Activated T-cell treated with anti-CD3 and anti-CD28 coated beads, Interleukin-2, amount 50 U/mL, for 4 hours (primary cell): ENCODE data around the gene BCAR1. TPM values are rescaled to one million over a fixed set of nuclear protein-coding genes. Genes with fewer than 3 reads are reported as not detected.
A peak's percentile ranks its signal among the peaks of the same experiment; 100 is the strongest.

Experiments
- ATAC-seq, 2 donors: fragments of 200-7000 bp; cut with Tn5 transposase; one replicate each; pipeline ENCODE4 v1.10.0; 2021
- DNase-seq: peaks from one replicate; pipeline ENCODE4 v3.0.0-alpha.2; 2020
- H3K27me3 Mint-ChIP-seq: one replicate; pipeline ENCODE4 v1.8.0; 2021; ENCODE audit warnings: low read depth, mixed read lengths
- H3K36me3 Mint-ChIP-seq: one replicate; pipeline ENCODE4 v1.8.0; 2022; ENCODE audit warnings: mixed read lengths; ENCODE audit not compliant: insufficient read depth
- H3K4me1 Mint-ChIP-seq: one replicate; pipeline ENCODE4 v1.8.0; 2021; ENCODE audit warnings: low read depth, mixed read lengths
- H3K4me3 Mint-ChIP-seq: one replicate; pipeline ENCODE4 v1.8.0; 2021; ENCODE audit warnings: mild to moderate bottlenecking, moderate library complexity, mixed read lengths
- H3K9me3 Mint-ChIP-seq: one replicate; pipeline ENCODE4 v1.8.0; 2021; ENCODE audit warnings: mixed read lengths
- total RNA-seq, 3 donors: library from RNA; stranded (reverse); gene quantifications; one replicate each; pipeline ENCODE4 v1.2.1, GENCODE V29; 2021

BCAR1 gene
- total RNA-seq, 3 donors from 2014 or later, result 1.5 to 4.3 (median 2.9) TPM

DNA sequence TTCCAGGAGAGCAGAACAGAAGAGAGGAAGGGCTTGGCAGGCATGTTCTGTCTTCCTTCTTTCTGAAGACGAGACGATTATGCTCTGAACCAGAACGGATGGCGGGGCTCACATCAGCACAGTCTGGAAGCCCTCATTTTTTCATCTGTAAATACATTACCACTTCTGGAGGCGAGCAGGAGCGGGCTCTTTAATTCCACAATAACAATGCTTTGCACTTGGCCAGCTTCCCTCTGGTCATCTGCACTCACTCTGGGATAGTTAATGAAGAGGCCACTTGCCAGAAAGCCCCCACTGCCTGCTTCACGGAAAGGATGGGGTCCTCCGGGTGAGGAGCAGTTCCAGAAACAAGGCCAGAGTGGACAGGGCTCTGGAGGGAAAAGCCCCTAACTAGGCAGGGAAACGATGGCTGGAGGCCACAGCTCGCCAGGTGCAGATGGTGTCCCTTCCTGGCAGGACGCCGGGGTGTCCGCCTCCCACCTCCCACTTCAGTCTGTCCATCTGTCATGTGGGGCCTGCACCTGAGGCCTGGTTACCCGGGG is 13.1 kb upstream of the BCAR1 start:
- Mint-ChIP-seq H3K36me3 (no peaks in the 10 kb centered on the region), H3K27me3 (peaks cover 48% of the 10 kb centered on the region), H3K9me3 (no peaks in the 10 kb centered on the region), H3K4me3 (peak overlapping the region; percentile 67), H3K4me1 (peaks cover 7% of the 10 kb centered on the region)
- DNase-seq, result no peak
- no peak for ATAC-seq

DNA sequence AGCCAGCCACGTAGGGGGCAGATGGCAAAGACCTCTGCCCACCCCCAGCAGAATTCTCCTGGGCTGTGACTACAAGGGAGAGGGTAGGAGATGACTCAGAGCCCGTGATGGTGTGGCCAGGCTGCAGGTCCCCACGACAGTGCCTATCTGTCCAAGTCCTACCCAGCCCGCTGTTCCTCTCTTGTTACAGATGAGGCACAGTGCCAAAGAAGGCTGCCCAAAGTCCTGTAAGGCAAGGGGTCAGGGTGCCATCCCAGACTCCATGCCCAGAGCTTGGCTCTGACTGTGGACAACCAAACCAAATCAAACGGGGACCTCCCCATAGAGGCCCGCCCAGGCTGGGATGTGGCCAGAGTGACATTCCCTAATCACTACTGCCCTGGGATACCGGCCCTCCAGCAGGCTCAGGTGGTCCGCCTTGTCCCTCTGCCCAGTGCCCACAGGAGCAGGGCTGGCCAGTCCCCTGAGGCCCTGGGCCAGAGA is 12.6 kb upstream of the BCAR1 start:
- ATAC-seq, result no peak
- Mint-ChIP-seq H3K27me3 (peaks cover 50% of the 10 kb centered on the region), H3K4me3 (peak overlapping the region; percentile 67)

GRCh38 chr16:75263291-75263962 is 12.0 kb upstream of the BCAR1 start:
- H3K36me3 Mint-ChIP-seq, result no peaks in the 10 kb centered on the region
- DNase-seq (no peak), ATAC-seq (no peak)
- no peak overlapping the region for H3K4me3 Mint-ChIP-seq
- H3K9me3 Mint-ChIP-seq, result no peaks in the 10 kb centered on the region
- peaks cover 7% of the 10 kb centered on the region for H3K4me1 Mint-ChIP-seq
- H3K27me3 Mint-ChIP-seq, result peaks cover 50% of the 10 kb centered on the region

More for the DNA sequence above, 12.6 kb upstream of the BCAR1 start:
- Mint-ChIP-seq H3K4me1 (peaks cover 7% of the 10 kb centered on the region), H3K36me3 (no peaks in the 10 kb centered on the region), H3K9me3 (no peaks in the 10 kb centered on the region)
- no peak for DNase-seq

- Mint-ChIP-seq H3K4me1 (peaks cover 7% of the 10 kb centered on the region), H3K36me3 (no peaks in the 10 kb centered on the region), H3K9me3 (no peaks in the 10 kb centered on the region), H3K27me3 (peaks cover 51% of the 10 kb centered on the region), H3K4me3 (no peak overlapping the region)
- DNase-seq (no peak), ATAC-seq (no peak)
Measured at GRCh38 chr16:75262800-75263127, 11.3 kb upstream of the BCAR1 start.

DNA sequence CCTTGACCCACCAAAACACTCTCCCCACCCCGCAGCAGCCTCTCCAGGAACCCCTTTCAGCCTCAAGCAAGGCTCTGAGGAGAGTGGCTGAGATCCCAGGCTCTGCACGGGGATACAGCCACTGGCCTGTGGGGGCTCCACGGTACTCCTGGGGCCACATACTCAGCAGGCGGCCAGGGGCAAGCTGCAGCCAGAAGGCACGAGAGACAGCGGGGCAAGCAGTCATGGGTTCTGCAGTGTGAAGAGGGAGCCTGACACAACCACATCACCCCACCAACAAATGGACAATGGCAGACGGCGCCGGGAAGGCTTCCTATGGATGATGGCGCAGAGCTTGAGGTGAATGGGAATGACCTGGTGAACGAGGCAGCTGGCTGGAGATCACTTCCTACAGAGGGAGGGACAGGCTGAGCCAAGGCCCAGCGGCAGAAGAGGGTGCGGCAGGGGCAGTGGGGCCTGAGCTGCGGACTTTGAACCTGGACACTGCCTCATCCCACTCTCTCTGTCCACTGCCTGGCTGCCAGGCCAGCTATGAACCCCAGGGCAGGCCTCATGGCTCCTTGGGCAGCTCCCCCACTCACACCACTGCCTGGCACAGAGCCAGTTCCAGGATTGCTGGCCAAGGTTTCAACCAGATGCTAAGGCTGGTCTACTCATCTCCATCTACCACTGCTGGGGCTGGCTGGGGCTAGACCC is 10.8 kb upstream of the BCAR1 start:
- Mint-ChIP-seq H3K9me3 (no peaks in the 10 kb centered on the region), H3K27me3 (peaks cover 51% of the 10 kb centered on the region), H3K36me3 (no peaks in the 10 kb centered on the region), H3K4me3 (no peak overlapping the region), H3K4me1 (peaks cover 7% of the 10 kb centered on the region)
- ATAC-seq (no peak), DNase-seq (no peak)

DNA sequence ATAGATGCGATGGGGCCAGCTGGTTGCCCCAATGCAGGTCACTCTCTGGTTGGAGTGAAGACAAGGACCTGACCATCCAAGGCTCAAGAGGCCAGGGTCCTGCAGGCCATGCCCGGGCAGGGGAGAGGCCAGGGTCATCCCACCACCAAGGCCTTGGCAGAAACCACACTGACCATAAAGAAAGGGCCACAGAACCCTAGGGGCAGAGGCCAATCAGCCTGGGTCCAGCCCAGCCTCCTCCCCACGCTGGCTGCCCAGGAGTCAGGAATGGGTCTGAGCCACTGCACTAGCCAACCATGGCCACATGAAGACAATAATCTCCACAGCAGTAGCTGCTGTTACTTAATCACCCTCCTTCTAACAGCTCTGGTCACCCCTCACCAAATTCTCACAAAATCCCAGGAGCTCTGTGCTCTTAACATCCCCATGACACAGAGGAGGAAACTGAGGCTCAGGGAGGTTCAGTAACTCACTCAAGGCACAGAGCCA is 10.2 kb upstream of the BCAR1 start:
- Mint-ChIP-seq H3K9me3 (no peaks in the 10 kb centered on the region), H3K4me1 (peaks cover 7% of the 10 kb centered on the region)
- ATAC-seq, result no peak

DNA sequence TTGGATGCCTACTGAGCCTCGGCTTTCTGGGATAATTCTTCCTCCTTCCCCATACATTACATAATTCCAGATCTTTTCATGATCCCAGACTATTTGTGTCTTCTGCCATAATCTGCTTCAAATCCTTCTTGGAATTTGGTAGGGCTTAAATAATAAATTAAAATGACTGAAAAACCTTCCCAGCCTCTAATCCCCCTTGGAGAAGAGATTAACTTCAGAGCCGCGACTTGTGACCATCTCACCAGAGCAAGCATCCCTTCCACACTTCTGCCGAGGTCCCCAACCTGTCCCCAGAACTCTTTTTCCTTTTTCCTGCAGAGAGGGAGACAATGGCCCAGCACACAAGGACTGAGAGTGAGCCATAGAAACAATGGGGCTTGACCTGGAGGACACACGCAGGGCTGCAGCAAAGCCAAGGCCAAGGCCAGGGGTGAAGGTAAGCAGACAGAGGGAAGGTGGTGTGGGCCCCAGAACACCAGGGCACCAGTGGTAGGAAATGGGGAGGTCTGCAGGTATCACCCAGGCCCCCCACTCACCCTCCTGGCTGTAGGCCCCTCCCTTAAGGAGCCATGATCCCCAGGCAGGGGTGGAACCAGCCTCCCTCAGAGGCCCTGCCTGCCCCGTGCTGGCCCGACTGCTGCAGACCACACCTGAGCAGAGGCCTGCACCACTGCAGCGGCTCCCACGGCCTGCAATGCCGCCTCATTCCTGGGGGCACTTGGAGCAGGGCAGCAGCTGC is 9.6 kb upstream of the BCAR1 start:
- Mint-ChIP-seq H3K27me3 (peaks cover 50% of the 10 kb centered on the region), H3K36me3 (no peaks in the 10 kb centered on the region), H3K4me3 (no peak overlapping the region), H3K9me3 (no peaks in the 10 kb centered on the region), H3K4me1 (peaks cover 5% of the 10 kb centered on the region)
- ATAC-seq (no peak), DNase-seq (no peak)

More for the DNA sequence above, 10.2 kb upstream of the BCAR1 start:
- Mint-ChIP-seq H3K27me3 (peaks cover 52% of the 10 kb centered on the region), H3K36me3 (no peaks in the 10 kb centered on the region), H3K4me3 (no peak overlapping the region)
- no peak for DNase-seq

- Mint-ChIP-seq H3K4me1 (no peaks in the 10 kb centered on the region), H3K36me3 (no peaks in the 10 kb centered on the region), H3K4me3 (no peak overlapping the region), H3K9me3 (no peaks in the 10 kb centered on the region), H3K27me3 (peaks cover 53% of the 10 kb centered on the region)
- ATAC-seq (no peak), DNase-seq (no peak)
Measured at GRCh38 chr16:75258807-75259141, 7.3 kb upstream of the BCAR1 start.

DNA sequence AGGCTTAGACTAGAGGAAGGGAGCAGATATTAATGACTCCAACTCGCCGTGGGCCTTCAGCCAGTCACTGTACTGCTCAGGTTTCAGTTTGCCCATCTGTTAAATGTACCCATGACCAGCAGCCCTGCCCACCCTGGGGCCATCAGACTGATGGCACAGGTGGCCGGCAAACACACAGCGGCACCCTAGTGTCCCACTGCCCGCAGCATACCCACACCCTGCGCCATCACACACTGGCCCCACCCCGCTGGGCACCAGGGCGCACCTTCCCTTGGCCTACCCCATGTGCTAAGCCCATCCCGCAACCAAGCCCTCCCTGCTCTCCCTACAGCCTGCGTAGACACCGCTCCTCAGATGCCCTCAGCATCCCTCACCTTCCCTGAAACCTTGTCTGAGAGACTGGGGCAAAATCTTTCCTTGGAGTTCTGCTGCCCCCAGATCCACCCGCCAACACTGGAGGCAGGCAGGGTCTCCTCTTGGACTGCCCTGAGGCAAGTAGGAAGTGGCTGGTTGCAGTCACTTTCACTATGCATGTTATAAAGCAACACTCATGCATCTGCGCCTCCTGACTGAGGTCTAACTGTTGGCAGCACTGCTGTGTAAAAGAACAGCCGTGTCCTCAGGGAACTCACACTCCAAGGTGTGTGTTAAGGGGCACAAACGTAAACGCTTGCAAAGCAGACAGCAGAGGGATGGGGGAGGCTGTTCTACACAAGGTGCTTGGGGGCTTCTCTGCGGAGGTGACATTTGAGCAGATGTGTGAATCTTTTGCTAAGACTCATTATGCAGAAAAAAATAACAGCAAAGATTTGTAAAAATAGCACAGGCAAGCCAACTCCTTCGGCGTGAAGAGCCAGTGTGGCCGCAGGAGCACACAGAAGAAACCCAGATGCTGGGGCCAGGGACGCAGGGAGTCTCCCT is 6.7 kb upstream of the BCAR1 start:
- DNase-seq (no peak), ATAC-seq (no peak)
- H3K9me3 Mint-ChIP-seq, result no peaks in the 10 kb centered on the region
- H3K4me1 Mint-ChIP-seq, result no peaks in the 10 kb centered on the region
- H3K4me3 Mint-ChIP-seq, result no peak overlapping the region
- H3K36me3 Mint-ChIP-seq, result no peaks in the 10 kb centered on the region
- peaks cover 54% of the 10 kb centered on the region for H3K27me3 Mint-ChIP-seq

DNA sequence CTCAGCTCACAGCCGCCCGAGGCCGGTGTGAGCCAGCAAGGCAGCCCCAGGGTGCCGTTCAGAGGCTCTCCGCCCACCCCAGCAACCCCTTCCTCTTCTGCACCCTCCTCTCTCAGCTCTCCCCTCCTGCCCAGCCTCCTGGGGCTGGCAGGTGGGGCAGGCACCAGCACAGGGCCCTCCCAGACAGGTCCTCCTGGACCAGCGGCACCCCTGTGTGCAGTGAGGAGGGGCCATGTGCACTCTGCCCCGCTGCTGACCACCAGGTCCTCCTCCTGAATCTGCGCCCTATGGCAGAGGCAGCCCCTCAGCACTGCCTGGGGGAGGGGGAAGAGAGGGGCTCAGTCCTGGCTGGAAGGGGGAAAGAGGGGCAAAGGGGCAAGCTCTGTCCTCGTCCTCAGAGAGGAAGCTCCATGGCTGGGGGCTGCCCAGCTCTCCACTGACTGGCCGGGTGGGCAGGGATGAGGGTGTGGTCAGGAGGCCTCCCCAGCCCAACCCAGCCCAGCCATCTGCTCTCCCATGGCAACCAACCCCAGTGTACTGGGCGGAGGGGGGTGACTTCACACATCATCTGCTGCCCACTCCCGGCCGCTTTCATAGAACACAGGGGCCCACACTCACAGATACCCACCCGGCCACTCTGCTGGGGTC is 5.4 kb upstream of the BCAR1 start:
- Mint-ChIP-seq H3K27me3 (peaks cover 53% of the 10 kb centered on the region), H3K4me3 (no peak overlapping the region), H3K4me1 (peaks cover 4% of the 10 kb centered on the region), H3K36me3 (no peaks in the 10 kb centered on the region), H3K9me3 (no peaks in the 10 kb centered on the region)
- DNase-seq, result no peak
- no peak for ATAC-seq

DNA sequence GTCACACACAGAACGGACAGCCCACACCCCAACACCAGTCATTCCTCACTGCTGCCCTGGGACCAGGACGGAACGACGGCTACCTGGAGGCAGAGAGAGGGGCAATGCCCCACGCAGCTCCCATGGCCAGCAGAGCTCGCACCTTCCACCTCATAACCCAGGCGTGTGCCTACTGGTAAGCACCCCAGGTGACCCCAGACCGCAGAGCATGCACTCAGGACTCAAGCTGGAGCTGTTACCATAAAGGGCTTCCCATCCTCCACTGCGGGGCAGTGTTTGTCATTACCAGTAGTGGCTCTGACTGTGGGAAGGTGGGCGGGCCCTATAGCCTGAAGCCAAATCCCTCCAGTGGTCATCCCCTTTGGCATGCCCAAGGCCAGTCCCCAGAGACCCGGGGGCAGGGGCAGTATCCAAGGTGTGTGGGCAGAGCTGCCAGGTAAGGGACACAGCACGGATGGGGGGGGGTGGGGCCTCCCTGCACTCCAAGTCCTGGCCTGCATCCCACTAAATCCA is 4.7 kb upstream of the BCAR1 start:
- ATAC-seq (no peak), DNase-seq (no peak)
- Mint-ChIP-seq H3K36me3 (no peaks in the 10 kb centered on the region), H3K9me3 (no peaks in the 10 kb centered on the region), H3K4me3 (no peak overlapping the region), H3K4me1 (peaks cover 6% of the 10 kb centered on the region), H3K27me3 (peaks cover 55% of the 10 kb centered on the region)

DNA sequence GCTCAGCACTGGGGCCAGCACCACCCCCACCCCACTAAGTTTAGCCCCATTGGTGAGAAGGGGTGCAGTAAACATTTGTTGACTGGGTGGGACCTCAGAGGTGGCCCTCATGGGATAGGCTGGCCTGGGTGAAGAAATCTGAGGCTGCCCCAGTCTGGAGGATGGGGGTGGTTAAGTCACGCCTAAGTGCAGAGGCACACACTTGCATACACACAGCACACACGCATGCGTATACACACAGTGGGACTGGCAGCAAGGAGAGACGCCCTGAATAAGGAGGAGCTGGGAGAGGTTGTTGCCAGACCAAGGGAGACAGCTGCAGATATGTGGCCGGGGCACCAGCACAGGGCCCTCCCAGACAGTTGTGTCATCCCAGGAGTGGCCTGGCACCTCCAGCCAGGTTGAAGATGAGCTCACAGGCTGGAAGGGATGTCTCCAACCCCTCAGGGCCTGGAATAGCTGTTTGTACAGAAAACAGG is 3.0 kb upstream of the BCAR1 start:
- Mint-ChIP-seq H3K4me3 (no peak overlapping the region), H3K4me1 (peaks cover 6% of the 10 kb centered on the region), H3K27me3 (peaks cover 60% of the 10 kb centered on the region), H3K9me3 (no peaks in the 10 kb centered on the region), H3K36me3 (no peaks in the 10 kb centered on the region)
- no peak for DNase-seq
- ATAC-seq, result no peak
